RKO (cell line): ENCODE data around the gene NARF.

Source experiments
- DNase-seq: peaks from one replicate; pipeline ENCODE4 v3.0.0-alpha.2; 2016; ENCODE audit warnings: low spot score

The NARF gene

DNA sequence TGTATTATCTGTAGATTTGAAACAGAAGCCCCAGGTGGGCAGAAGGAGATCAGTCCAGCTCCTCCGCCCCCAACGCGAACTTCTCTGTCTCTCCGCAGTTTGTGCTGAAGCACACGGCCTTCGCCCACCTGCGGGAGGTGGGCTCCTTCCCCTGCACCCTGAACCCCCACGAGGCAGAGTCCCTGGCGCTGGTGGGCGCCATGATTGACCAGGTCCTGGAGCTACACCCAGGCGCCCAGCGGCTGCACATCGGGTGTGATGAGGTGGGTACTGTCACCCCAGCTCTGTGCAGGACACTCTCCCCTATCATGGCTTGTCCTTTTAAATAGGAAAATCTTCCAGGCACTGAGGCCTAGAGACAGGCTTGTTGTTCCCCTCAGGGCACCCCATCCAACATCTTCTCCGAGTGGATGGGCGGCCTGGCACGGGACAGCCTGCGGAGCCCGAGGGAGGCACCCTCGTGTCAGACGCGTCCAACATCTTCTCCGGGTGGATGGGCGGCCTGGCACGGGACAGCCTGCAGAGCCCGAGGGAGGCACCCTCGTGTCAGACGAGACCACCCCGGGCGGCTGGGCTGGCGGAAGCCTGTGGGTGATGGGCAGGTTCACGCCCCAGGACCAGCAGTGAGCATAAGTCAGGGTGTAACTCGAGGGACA lies 24.9 kb upstream of the NARF start:
- DNase-seq: no peak

GRCh38 chr17:82434216-82434565 lies 24.4 kb upstream of the NARF start:
- no peak for DNase-seq

- DNase-seq: no peak
These were observed 23.4 kb upstream of the NARF start for GRCh38 chr17:82435103-82435502.

- DNase-seq: no peak
These were observed 22.6 kb upstream of the NARF start for GRCh38 chr17:82435601-82436583.

DNA sequence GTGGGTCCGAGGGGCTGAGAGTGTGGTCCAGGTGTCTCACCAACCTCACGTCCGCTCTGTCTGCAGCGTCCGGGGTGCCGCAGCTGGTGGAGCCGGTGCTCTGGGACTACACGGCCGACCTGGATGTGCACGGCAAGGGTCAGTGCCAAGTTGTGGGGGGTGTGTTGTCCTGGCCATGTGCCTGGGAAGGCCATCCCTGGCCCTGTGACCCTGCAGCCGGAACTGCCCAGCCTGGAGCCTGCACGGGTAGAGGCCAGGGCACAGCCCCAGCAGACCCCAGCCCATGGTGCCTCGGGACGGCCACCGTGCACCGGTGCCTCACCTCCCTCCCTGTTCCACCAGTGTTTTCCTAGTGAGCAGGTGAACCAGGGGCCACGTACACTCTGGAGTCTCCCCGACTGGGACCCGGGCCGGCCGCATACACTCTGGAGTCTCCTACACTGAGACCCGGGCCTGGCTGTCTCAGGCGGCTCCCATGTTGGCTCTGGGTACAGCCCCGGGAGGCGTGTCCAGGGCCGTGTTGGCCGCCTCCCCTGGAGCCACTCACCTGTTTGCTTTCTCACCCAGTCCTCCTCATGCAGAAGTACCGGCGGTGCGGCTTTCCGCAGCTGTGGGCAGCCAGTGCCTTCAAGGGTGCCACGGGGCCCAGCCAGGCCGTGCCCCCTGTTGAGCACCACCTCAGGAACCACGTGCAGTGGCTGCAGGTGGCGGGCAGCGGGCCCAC lies 21.8 kb upstream of the NARF start:
- no peak for DNase-seq

DNA sequence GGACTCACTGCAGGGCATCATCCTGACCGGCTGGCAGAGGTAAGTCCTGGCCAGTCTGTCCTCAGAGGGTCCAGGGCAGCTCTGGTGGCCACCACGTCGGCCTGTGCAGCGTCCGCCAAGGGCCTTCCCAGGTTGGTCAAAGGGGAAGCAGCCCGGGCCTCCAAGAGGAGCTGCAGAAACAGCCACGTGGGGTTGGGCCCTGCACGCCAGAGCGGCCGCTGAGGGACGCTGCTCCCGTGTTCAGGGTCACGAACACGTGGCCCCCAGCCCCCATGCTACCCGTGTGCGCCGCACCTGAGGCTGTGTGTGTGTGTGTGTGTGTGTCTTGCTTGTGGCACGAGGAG lies 21.2 kb upstream of the NARF start:
- no peak for DNase-seq

DNA sequence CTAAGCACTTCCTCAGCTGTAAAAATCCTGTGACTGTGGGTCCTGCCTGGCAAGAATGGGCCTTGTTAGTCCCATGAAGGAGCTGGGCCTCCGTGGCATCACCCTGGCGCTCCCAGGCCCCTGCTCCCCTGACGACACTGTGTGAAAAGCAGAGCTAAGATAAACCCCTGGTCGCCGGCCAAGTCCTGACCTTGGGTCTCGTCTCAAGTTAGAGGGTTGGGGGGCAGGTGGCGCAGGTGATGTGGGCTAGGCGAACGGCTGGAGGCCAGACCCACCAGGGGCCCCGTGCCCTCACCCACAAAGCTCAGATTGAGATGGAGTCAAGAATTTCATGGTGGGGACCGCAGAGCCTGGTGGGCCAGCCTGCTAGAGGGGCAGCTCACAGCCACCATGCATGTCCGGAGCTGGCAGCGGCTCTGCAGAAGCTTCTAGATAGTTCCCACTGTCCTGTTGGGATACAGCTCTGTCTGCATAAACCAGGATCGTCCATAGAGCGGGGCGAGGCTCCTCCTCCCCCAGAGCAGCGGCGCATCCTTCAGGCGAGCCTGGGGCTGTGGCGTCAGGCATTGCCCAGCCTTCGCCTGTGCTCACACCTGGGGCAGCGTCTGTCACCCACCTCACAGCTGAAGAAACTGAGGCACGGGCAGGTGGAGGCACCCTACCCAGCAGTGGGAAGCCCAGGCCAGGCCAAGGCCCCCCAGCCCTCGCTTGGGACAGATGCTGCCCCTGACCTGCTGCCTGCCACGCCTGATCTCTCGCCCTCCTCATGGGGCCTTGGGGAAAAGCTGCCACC lies 19.9 kb upstream of the NARF start:
- no peak for DNase-seq

- no peak for DNase-seq
These were observed 19.2 kb upstream of the NARF start for GRCh38 chr17:82439194-82439828.

- no peak for DNase-seq
These were observed 18.6 kb upstream of the NARF start for GRCh38 chr17:82439829-82440365.

- DNase-seq: no peak
These were observed 18.0 kb upstream of the NARF start for GRCh38 chr17:82440469-82440981.

GRCh38 chr17:82440991-82441627 lies 17.4 kb upstream of the NARF start:
- no peak for DNase-seq

DNA sequence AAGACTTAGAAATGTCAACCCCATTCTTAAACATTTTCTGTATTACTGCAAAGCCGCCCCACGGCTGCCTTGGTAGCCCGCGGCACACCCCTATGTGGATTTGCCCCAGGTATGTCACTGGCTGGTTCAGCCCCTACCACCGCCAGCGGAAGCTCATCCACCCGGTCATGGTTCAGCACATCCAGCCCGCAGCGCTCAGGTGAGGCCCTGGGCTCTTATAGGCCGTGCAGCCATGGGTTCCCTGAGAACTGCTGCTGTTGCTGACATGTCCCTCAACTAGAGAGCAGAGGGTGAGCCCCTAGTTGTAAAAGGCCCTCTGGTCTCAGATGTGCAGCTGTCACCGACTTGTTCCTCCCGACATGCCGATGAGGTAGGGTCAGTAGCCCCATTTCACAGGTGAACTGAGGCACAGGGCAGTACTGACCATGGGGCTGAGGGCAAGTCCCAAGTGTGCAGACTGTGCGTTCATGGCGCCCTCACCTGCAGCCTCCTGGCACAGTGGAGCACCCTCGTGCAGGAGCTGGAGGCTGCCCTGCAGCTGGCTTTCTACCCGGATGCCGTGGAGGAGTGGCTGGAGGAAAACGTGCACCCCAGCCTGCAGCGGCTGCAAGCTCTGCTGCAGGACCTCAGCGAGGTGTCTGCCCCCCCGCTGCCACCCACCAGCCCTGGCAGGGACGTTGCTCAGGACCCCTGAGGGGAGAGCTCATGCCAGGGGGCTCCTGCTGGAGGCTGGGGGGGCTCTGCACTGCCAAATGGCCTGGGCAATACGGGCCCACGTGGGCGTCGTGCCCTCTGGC lies 16.7 kb upstream of the NARF start:
- DNase-seq: no peak

GRCh38 chr17:82442643-82443464 lies 15.7 kb upstream of the NARF start:
- no peak for DNase-seq

GRCh38 chr17:82443465-82444283 lies 14.9 kb upstream of the NARF start:
- DNase-seq: no peak

- no peak for DNase-seq
These were observed 14.2 kb upstream of the NARF start for GRCh38 chr17:82444284-82444893.

- no peak for DNase-seq
These were observed 13.5 kb upstream of the NARF start for GRCh38 chr17:82444941-82445521.

GRCh38 chr17:82445542-82445941 lies 13.0 kb upstream of the NARF start:
- no peak for DNase-seq
